Measurements from ENCODE around the gene KPNA6. TPM values are rescaled to one million over a fixed set of nuclear protein-coding genes. Genes with fewer than 3 reads are reported as not detected.

KPNA6 gene
- total and polyA plus RNA-seq, 9 of the 15 experiments (the other 6 are each of a cell fraction or from before 2014, with no cell fraction given), result 20.1 to 54.6 (median 32.2) TPM

GRCh38 chr1:32179193-32179442 is 71.3 kb downstream of the KPNA6 start (continued):
- TF ChIP-seq ETS1 (conservative IDR thresholded peaks at IDR 0.05; ENCODE audit: control insufficient read depth, low read depth, low read length) (no peak), CBX5 (IDR thresholded peaks at IDR 0.05; ENCODE audit: borderline replicate concordance, low read depth) (no peak), ZNF561 (CRISPR knock-in tag; conservative IDR thresholded peaks at IDR 0.05) (no peak; the same call in 1 of the 2 replicates), ZNF12 (CRISPR knock-in tag; IDR thresholded peaks at IDR 0.05) (no peak), KLF16 (IDR thresholded peaks at IDR 0.05) (no peak), ZNF764 (CRISPR knock-in tag; IDR thresholded peaks at IDR 0.05; ENCODE audit: low read depth) (peak; percentile 43; the same call in 1 of the 2 replicates), SRF (CRISPR knock-in tag; IDR thresholded peaks at IDR 0.05) (0 out of 4 replicates have a peak, but pooled peaks of 1 of the 2 experiments have one; percentile 55), TAF15 (IDR thresholded peaks at IDR 0.05; ENCODE audit: low read depth, low read length) (no peak)
- TF ChIP-seq, protein P1, sequence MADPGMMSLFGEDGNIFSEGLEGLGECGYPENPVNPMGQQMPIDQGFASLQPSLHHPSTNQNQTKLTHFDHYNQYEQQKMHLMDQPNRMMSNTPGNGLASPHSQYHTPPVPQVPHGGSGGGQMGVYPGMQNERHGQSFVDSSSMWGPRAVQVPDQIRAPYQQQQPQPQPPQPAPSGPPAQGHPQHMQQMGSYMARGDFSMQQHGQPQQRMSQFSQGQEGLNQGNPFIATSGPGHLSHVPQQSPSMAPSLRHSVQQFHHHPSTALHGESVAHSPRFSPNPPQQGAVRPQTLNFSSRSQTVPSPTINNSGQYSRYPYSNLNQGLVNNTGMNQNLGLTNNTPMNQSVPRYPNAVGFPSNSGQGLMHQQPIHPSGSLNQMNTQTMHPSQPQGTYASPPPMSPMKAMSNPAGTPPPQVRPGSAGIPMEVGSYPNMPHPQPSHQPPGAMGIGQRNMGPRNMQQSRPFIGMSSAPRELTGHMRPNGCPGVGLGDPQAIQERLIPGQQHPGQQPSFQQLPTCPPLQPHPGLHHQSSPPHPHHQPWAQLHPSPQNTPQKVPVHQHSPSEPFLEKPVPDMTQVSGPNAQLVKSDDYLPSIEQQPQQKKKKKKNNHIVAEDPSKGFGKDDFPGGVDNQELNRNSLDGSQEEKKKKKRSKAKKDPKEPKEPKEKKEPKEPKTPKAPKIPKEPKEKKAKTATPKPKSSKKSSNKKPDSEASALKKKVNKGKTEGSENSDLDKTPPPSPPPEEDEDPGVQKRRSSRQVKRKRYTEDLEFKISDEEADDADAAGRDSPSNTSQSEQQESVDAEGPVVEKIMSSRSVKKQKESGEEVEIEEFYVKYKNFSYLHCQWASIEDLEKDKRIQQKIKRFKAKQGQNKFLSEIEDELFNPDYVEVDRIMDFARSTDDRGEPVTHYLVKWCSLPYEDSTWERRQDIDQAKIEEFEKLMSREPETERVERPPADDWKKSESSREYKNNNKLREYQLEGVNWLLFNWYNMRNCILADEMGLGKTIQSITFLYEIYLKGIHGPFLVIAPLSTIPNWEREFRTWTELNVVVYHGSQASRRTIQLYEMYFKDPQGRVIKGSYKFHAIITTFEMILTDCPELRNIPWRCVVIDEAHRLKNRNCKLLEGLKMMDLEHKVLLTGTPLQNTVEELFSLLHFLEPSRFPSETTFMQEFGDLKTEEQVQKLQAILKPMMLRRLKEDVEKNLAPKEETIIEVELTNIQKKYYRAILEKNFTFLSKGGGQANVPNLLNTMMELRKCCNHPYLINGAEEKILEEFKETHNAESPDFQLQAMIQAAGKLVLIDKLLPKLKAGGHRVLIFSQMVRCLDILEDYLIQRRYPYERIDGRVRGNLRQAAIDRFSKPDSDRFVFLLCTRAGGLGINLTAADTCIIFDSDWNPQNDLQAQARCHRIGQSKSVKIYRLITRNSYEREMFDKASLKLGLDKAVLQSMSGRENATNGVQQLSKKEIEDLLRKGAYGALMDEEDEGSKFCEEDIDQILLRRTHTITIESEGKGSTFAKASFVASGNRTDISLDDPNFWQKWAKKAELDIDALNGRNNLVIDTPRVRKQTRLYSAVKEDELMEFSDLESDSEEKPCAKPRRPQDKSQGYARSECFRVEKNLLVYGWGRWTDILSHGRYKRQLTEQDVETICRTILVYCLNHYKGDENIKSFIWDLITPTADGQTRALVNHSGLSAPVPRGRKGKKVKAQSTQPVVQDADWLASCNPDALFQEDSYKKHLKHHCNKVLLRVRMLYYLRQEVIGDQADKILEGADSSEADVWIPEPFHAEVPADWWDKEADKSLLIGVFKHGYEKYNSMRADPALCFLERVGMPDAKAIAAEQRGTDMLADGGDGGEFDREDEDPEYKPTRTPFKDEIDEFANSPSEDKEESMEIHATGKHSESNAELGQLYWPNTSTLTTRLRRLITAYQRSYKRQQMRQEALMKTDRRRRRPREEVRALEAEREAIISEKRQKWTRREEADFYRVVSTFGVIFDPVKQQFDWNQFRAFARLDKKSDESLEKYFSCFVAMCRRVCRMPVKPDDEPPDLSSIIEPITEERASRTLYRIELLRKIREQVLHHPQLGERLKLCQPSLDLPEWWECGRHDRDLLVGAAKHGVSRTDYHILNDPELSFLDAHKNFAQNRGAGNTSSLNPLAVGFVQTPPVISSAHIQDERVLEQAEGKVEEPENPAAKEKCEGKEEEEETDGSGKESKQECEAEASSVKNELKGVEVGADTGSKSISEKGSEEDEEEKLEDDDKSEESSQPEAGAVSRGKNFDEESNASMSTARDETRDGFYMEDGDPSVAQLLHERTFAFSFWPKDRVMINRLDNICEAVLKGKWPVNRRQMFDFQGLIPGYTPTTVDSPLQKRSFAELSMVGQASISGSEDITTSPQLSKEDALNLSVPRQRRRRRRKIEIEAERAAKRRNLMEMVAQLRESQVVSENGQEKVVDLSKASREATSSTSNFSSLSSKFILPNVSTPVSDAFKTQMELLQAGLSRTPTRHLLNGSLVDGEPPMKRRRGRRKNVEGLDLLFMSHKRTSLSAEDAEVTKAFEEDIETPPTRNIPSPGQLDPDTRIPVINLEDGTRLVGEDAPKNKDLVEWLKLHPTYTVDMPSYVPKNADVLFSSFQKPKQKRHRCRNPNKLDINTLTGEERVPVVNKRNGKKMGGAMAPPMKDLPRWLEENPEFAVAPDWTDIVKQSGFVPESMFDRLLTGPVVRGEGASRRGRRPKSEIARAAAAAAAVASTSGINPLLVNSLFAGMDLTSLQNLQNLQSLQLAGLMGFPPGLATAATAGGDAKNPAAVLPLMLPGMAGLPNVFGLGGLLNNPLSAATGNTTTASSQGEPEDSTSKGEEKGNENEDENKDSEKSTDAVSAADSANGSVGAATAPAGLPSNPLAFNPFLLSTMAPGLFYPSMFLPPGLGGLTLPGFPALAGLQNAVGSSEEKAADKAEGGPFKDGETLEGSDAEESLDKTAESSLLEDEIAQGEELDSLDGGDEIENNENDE (IDR thresholded peaks at IDR 0.05; ENCODE audit: low read depth, low read length), result no peak
- TF ChIP-seq, protein P2, sequence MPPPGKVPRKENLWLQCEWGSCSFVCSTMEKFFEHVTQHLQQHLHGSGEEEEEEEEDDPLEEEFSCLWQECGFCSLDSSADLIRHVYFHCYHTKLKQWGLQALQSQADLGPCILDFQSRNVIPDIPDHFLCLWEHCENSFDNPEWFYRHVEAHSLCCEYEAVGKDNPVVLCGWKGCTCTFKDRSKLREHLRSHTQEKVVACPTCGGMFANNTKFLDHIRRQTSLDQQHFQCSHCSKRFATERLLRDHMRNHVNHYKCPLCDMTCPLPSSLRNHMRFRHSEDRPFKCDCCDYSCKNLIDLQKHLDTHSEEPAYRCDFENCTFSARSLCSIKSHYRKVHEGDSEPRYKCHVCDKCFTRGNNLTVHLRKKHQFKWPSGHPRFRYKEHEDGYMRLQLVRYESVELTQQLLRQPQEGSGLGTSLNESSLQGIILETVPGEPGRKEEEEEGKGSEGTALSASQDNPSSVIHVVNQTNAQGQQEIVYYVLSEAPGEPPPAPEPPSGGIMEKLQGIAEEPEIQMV (tag; conservative IDR thresholded peaks at IDR 0.05; ENCODE audit: low read depth), result peak; percentile 71
